Mucosa of rectum (tissue), 2 donors: ENCODE data around the gene RGS3.
"Not testable (repeated sequence)": the region's sequence is repeated elsewhere in the genome, so short reads cannot be mapped to it uniquely, and the experiment has no call there.

Source experiments
- H3K27ac ChIP-seq, 2 donors: one replicate each; pipeline ENCODE4 v1.7.0; 2013; ENCODE audit warnings: inconsistent platforms in 2 of 2, low read depth in 2 of 2, low read length in 2 of 2
- H3K27me3 ChIP-seq, 2 donors: one replicate each; pipeline ENCODE4 v1.7.0; 2013; ENCODE audit warnings: low read length in 2 of 2; ENCODE audit not compliant: control insufficient read depth in 2 of 2, insufficient read depth in 2 of 2
- H3K36me3 ChIP-seq, 2 donors: one replicate each; pipeline ENCODE4 v1.7.0; 2013; ENCODE audit warnings: low read length in 2 of 2; ENCODE audit not compliant: control insufficient read depth in 2 of 2, insufficient read depth in 2 of 2
- H3K4me1 ChIP-seq, 2 donors: one replicate each; pipeline ENCODE4 v1.7.0; 2013; ENCODE audit warnings: low read length in 2 of 2, mild to moderate bottlenecking in 1 of 2; ENCODE audit not compliant: control insufficient read depth in 2 of 2, insufficient read depth in 2 of 2
- H3K4me3 ChIP-seq, 2 donors: one replicate each; pipeline ENCODE4 v1.7.0; 2013; ENCODE audit warnings: low read length in 2 of 2
- H3K9ac ChIP-seq, 2 donors: one replicate each; pipeline ENCODE4 v1.7.0; 2013; ENCODE audit warnings: low read length in 2 of 2, low read depth in 1 of 2, mild to moderate bottlenecking in 1 of 2
- H3K9me3 ChIP-seq, 2 donors: one replicate each; pipeline ENCODE4 v1.7.0; 2013; ENCODE audit warnings: low read length in 2 of 2; ENCODE audit not compliant: control insufficient read depth in 2 of 2
- donor health status: healthy.
- donor health status: Normal muscosa, but diverticular disease.

Gene RGS3

DNA sequence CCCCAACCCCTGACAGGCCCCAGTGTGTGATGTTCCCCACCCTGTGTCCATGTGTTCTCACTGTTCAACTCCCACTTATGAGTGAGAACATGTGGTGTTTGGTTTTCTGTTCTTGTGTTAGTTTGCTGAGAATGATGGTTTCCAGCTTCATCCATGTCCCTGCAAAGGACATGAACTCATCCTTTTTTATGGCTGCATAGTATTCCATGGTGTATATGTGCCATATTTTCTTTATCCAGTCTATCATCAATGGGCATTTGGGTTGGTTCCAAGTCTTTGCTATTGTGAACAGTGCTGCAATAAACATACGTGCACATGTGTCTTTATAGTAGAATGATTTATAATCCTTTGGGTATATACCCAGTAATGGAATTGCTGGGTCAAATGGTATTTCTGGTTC is 25.8 kb upstream of the RGS3 start:
- not testable (repeated sequence) for H3K9me3 ChIP-seq, H3K27me3 ChIP-seq, H3K9ac ChIP-seq, H3K4me1 ChIP-seq, H3K4me3 ChIP-seq, H3K27ac ChIP-seq, H3K36me3 ChIP-seq

DNA sequence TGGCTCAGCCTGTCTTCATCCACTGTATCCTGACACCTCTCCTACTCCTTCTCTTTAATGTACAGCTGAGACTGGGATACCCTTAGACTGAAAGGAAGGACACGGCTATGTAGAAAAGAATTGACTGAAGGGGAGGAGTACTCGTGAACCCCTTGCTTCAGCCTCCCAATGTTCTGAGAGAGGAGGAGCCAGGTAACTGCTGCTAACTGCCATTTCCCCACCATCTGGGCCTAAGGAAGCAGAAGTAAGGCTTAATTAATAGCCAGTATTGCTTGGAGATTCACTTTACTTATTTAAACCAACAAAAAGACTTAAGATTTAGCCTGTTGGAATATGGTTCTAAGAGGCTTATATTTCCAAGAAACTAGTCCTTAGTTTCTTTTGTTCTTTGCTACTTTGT is 18.8 kb upstream of the RGS3 start:
- H3K27me3 ChIP-seq: no peaks in the 10 kb centered on the region
- no peak overlapping the region for H3K4me3 ChIP-seq
- H3K27ac ChIP-seq: no peak overlapping the region
- no peaks in the 10 kb centered on the region for H3K36me3 ChIP-seq
- no peaks in the 10 kb centered on the region for H3K4me1 ChIP-seq
- no peaks in the 10 kb centered on the region for H3K9me3 ChIP-seq
- no peak overlapping the region for H3K9ac ChIP-seq

DNA sequence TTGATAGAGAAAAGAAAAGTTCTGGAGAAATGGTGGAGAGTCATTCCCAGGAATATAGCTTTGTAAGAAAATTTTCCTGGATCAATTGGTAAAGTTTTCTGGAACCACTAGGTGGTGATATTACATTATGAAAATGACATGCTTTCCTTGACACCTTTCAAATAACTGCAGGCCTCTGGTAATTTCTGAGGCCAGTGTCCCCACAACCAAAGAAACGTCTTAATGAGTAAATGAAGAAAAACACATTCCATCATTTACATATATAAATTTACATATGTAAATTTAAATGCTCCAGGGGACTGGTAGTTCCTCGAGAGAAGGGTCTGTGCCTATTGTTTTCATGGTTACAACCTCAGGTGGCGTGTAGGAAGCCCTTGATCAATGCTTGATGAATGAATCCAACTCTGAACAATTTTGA is 17.2 kb upstream of the RGS3 start:
- Histone ChIP-seq H3K27me3 (no peaks in the 10 kb centered on the region), H3K27ac (no peak overlapping the region), H3K36me3 (no peaks in the 10 kb centered on the region), H3K9me3 (no peaks in the 10 kb centered on the region), H3K9ac (no peak overlapping the region), H3K4me1 (no peaks in the 10 kb centered on the region), H3K4me3 (no peak overlapping the region)

DNA sequence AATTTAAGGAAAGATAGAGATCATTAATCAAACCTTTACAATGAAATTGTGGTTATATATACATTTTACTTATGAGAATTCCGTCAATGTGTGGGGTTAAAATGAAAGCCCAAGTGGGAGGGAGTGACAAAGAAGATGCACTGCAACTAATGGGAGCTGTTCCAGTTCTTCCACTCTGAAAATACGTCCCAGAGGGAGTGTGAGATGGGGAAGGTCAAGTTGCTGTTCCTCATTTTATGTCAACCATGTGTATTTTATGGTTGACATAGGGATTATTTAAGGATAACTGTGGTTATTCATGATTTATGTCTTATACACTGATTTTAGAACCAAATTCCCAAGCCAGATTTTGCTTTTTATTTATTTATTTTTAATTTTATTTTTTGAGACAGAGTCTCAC is 14.2 kb upstream of the RGS3 start:
- no peak overlapping the region for H3K4me3 ChIP-seq
- no peaks in the 10 kb centered on the region for H3K27me3 ChIP-seq
- H3K27ac ChIP-seq: no peak overlapping the region
- no peak overlapping the region for H3K9ac ChIP-seq
- no peaks in the 10 kb centered on the region for H3K36me3 ChIP-seq
- H3K4me1 ChIP-seq: no peaks in the 10 kb centered on the region
- H3K9me3 ChIP-seq: no peaks in the 10 kb centered on the region

DNA sequence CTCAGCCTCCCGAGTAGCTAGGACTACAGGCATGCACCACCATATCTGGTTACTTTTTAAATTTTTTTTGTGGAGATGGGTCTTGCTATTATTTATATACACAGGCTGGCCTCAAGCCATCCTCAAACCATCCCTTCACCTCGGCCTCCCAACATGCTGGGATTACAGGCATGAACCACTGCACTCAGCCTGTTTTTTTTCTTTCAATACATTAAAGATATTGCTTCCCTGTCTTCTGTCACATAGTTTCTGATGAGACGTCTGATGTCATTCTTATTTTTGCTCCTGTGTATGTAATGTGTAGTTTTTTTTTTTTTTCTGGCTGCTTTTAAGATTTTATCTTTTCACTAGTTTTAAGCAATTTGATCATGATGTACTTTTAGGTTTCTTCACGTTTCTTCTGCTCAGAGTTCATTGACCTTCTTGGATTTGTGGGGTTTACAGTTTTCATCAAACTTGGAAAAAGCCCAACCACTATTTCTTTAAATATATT is 11.4 kb upstream of the RGS3 start:
- no peaks in the 10 kb centered on the region for H3K27me3 ChIP-seq
- no peaks in the 10 kb centered on the region for H3K36me3 ChIP-seq
- no peak overlapping the region for H3K9ac ChIP-seq
- no peak overlapping the region for H3K27ac ChIP-seq
- peaks cover 0 to 5% of the 10 kb centered on the region in 2 donors for H3K4me1 ChIP-seq
- no peaks in the 10 kb centered on the region for H3K9me3 ChIP-seq
- no peak overlapping the region for H3K4me3 ChIP-seq

DNA sequence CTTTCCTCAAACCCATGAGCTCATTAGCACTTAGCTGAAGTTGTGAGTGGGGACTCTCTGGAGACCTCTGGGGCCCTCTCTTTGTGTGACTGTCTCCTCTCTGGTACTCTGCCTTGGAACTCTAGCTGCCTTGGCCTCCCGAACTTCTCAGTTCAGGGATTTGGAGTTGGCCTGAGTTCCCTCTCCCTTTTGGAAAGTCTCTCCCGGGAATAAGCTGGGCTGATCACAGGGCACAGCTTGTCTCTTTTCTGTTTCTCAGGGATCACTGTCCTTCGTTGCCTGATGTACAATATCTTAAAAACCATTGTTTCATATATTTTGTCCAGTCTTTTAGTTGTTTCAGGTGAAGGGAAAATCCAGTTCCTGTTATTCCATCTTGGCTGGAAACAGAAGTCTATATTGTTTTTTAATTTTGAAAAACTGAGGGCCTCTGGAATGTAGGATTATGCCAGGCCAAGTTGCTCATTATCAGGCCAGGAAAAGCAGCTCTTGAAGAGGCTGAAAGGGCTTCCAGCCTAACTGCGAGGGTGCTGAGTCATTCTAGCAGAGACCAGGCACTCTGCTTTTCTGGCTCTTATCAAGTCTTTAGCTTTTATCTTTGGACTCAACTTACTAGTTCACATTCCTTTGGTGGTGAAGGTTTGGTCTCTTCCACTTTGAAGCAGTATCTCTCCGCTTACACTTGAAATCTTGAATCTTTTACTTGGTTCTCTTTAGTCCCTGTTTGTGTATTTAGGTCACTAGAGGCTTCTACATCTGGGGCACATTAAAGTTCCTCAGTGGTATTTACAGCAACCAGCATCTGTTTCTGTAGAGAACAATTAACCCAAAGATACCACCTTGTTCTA is 8.4 kb upstream of the RGS3 start:
- no peaks in the 10 kb centered on the region for H3K36me3 ChIP-seq
- H3K4me1 ChIP-seq: peaks cover 0 to 5% of the 10 kb centered on the region in 2 donors
- no peak overlapping the region for H3K4me3 ChIP-seq
- no peaks in the 10 kb centered on the region for H3K27me3 ChIP-seq
- no peak overlapping the region for H3K9ac ChIP-seq
- H3K27ac ChIP-seq: peak overlapping the region; percentile 46 to 59
- H3K9me3 ChIP-seq: no peaks in the 10 kb centered on the region

DNA sequence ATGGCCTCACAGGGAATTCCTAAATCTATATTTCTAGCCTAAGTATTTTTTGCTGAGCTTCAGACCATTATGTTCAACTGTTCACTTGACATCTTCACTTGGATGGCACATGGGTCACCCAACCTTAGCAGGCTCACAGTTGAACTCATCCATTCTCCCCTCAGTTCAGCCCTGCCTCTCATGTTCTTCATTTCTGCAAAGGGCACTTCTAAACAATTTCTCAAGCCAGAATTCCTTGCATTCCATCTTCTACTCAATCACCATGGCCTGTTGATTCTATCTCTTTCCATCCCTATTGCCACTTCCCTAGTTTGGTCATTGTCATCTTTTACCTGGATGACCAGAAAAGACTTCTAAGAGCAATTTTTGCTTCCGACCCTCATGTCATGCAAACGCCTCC is 7.3 kb upstream of the RGS3 start:
- Histone ChIP-seq H3K36me3 (no peaks in the 10 kb centered on the region), H3K9me3 (no peaks in the 10 kb centered on the region), H3K4me3 (no peak overlapping the region), H3K27ac (no peak overlapping the region), H3K4me1 (peaks cover 0 to 5% of the 10 kb centered on the region in 2 donors), H3K27me3 (no peaks in the 10 kb centered on the region), H3K9ac (no peak overlapping the region)

DNA sequence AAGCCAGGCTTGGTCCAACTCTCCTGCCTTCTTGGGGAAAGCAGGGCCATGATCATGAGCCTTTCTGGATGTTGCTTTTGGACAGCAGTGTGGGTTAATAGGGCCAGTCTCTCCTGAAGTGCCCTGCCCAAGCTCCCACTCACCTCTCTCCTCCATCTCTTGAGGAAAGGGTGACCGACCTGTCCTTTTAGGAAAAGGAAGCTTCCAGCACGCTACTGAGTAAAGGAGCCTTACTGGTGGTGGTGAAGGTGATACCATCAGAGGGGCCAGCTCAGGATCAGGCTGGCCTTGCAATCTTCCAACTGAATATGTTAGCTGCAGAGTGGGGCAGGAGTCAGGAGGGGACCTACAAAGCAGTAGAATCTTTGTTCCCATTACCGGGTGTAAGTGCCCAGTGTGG is 2.2 kb upstream of the RGS3 start:
- Histone ChIP-seq H3K4me3 (no peak overlapping the region), H3K9ac (no peak overlapping the region), H3K27me3 (no peaks in the 10 kb centered on the region), H3K4me1 (peaks cover 6 to 7% of the 10 kb centered on the region in 2 donors), H3K9me3 (no peaks in the 10 kb centered on the region), H3K27ac (no peak overlapping the region), H3K36me3 (no peaks in the 10 kb centered on the region)

DNA sequence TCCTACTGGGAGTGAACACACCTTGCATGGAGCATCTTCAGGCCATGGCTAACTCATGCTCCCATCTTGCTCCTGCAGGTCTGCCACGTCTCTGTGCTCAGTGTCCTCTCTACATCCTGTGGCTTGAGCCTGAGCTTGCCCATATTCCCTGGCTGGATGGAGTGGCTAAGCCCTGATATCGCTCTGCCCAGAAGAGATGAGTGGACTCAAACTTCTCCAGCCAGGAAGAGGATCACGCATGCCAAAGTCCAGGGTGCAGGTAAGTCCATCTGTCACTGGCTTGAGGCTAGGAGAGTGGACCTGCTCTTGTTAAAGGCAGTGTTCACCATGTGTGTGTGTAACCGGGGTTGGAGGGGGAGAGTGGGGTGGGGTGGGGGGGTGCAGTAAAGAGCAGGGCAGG is 1.6 kb upstream of the RGS3 start:
- H3K9me3 ChIP-seq: no peaks in the 10 kb centered on the region
- H3K27ac ChIP-seq: no peak overlapping the region
- H3K9ac ChIP-seq: no peak overlapping the region
- no peaks in the 10 kb centered on the region for H3K36me3 ChIP-seq
- H3K4me1 ChIP-seq: peaks cover 6 to 7% of the 10 kb centered on the region in 2 donors
- H3K27me3 ChIP-seq: no peaks in the 10 kb centered on the region
- H3K4me3 ChIP-seq: no peak overlapping the region

DNA sequence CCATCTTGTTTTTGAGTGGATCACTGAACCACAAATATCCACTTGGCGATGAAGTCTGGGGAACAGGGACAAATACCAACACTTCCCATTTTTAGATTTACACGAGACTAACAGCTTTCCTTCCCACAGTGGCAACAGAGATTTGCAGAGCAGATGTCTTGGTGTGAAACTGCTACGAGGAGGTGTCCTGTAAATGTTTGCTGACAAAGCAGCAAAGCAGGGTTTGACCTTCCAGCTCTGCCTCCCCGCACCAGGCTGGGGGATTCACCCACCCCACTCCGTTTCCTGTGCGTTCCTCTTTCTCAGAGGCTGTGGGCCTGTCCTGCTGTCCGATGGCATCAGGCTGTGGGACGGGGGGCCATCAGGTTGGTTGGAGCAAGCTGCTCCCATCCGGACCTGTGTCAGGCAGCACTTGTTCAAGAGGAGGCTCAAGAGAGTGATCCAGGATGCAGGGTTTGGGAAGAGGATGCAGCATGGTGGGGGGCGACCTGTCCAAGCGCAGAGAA is 693 bp upstream of the RGS3 start:
- Histone ChIP-seq H3K4me3 (peak overlapping the region in 1 of 2 donors; percentile 69), H3K9ac (no peak overlapping the region), H3K27me3 (no peaks in the 10 kb centered on the region), H3K4me1 (peaks cover 6 to 7% of the 10 kb centered on the region in 2 donors), H3K36me3 (no peaks in the 10 kb centered on the region), H3K27ac (no peak overlapping the region), H3K9me3 (no peaks in the 10 kb centered on the region)
